ENCODE data around the gene ZCCHC3.

ZCCHC3 gene

GRCh38 chr20:271069-271468 is 26.3 kb upstream of the ZCCHC3 start:
- DNase-seq = no peak
- no peaks in the 10 kb centered on the region for H3K9me3 ChIP-seq
- peaks cover 0 to 8% (median 4%) of the 10 kb centered on the region in 4 donors for H3K4me1 ChIP-seq
- no peak overlapping the region for H3K4me3 ChIP-seq
- H3K27me3 ChIP-seq = no peaks in the 10 kb centered on the region
- intact Hi-C loops (cut with DNase I; ENCODE audit: low total_unique reads) = no loop called here
- no peak overlapping the region for H3K27ac ChIP-seq
- TF ChIP-seq, protein P1, sequence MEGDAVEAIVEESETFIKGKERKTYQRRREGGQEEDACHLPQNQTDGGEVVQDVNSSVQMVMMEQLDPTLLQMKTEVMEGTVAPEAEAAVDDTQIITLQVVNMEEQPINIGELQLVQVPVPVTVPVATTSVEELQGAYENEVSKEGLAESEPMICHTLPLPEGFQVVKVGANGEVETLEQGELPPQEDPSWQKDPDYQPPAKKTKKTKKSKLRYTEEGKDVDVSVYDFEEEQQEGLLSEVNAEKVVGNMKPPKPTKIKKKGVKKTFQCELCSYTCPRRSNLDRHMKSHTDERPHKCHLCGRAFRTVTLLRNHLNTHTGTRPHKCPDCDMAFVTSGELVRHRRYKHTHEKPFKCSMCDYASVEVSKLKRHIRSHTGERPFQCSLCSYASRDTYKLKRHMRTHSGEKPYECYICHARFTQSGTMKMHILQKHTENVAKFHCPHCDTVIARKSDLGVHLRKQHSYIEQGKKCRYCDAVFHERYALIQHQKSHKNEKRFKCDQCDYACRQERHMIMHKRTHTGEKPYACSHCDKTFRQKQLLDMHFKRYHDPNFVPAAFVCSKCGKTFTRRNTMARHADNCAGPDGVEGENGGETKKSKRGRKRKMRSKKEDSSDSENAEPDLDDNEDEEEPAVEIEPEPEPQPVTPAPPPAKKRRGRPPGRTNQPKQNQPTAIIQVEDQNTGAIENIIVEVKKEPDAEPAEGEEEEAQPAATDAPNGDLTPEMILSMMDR (IDR thresholded peaks at IDR 0.05) = no peak
- H3K36me3 ChIP-seq = peaks cover 0 to 12% (median 5%) of the 10 kb centered on the region in 3 donors

- intact Hi-C loops (cut with DNase I; ENCODE audit: low total_unique reads) = no loop called here
- no peak for DNase-seq
Observed at GRCh38 chr20:271528-271927, 25.8 kb upstream of the ZCCHC3 start.

GRCh38 chr20:272718-273117 is 24.7 kb upstream of the ZCCHC3 start:
- H3K27me3 ChIP-seq = no peaks in the 10 kb centered on the region
- H3K36me3 ChIP-seq = peaks cover 0 to 29% (median 18%) of the 10 kb centered on the region in 3 donors
- H3K9me3 ChIP-seq = no peaks in the 10 kb centered on the region
- TF ChIP-seq, protein P1 (IDR thresholded peaks at IDR 0.05) = no peak
- no peak for DNase-seq
- no peak overlapping the region for H3K27ac ChIP-seq
- intact Hi-C loops (cut with DNase I; ENCODE audit: low total_unique reads) = no loop called here
- H3K4me1 ChIP-seq = no peaks in the 10 kb centered on the region
- no peak overlapping the region for H3K4me3 ChIP-seq

More at GRCh38 chr20:271528-271927, 25.8 kb upstream of the ZCCHC3 start:
- Histone ChIP-seq H3K36me3 (peaks cover 0 to 17% (median 6%) of the 10 kb centered on the region in 3 donors), H3K27ac (no peak overlapping the region), H3K27me3 (no peaks in the 10 kb centered on the region), H3K4me1 (peaks cover 0 to 7% (median 4%) of the 10 kb centered on the region in 4 donors), H3K4me3 (no peak overlapping the region), H3K9me3 (no peaks in the 10 kb centered on the region)
- TF ChIP-seq, protein P1 (IDR thresholded peaks at IDR 0.05) = no peak

DNA sequence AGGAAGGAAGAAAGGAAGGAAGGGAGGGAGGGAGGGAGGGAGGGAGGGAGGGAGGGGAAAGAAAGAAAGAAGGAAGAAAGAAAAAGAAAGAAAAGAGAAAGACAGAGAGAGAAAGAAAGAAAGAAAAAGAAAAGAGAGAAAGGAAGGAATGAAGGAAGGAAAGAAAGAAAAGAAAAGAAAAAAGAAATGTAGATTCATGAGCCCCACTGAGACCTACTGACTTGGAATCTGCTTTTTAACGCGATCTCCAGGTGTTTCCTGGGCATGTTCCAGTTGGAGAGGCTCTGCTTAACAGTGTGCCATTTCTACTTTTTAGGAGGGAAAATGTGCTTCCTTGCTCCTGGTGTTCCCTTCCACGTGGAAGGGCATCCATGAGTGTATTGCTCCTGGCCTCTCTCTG is 23.5 kb upstream of the ZCCHC3 start:
- Histone ChIP-seq H3K4me1 (no peaks in the 10 kb centered on the region), H3K27me3 (no peaks in the 10 kb centered on the region), H3K27ac (no peak overlapping the region), H3K36me3 (peaks cover 0 to 39% (median 21%) of the 10 kb centered on the region in 3 donors), H3K9me3 (no peaks in the 10 kb centered on the region), H3K4me3 (no peak overlapping the region)
- intact Hi-C loops (cut with DNase I; ENCODE audit: low total_unique reads) = no loop called here
- DNase-seq = no peak
- TF ChIP-seq, protein P1 (IDR thresholded peaks at IDR 0.05) = no peak

GRCh38 chr20:275791-276190 is 21.6 kb upstream of the ZCCHC3 start:
- intact Hi-C loops (cut with DNase I; ENCODE audit: low total_unique reads) = no loop called here
- Histone ChIP-seq H3K36me3 (peaks cover 0 to 43% (median 21%) of the 10 kb centered on the region in 3 donors), H3K4me3 (no peak overlapping the region), H3K27me3 (no peaks in the 10 kb centered on the region), H3K9me3 (no peaks in the 10 kb centered on the region), H3K27ac (no peak overlapping the region), H3K4me1 (no peaks in the 10 kb centered on the region)
- TF ChIP-seq, protein P1 (IDR thresholded peaks at IDR 0.05) = no peak
- no peak for DNase-seq
